Left kidney (tissue), 2 donors: ENCODE data around the gene CAMTA1. TPM values are rescaled to one million over a fixed set of nuclear protein-coding genes. Genes with fewer than 3 reads are reported as not detected.

Experiments
- DNase-seq: peaks from one replicate; pipeline ENCODE4 v3.0.0-alpha.2; 2013
- polyA plus RNA-seq: library from polyadenylated mRNA; unstranded; fragments of 120-200 nt; gene quantifications from one replicate; pipeline ENCODE4 v1.2.1, GENCODE V29; 2013; ENCODE audit not compliant: insufficient read length

Gene CAMTA1
- polyA plus RNA-seq, 1 donor = 88.8 TPM

GRCh38 chr1:7387053-7387927 is 602.0 kb downstream of the CAMTA1 start:
- DNase-seq = no peak

DNA sequence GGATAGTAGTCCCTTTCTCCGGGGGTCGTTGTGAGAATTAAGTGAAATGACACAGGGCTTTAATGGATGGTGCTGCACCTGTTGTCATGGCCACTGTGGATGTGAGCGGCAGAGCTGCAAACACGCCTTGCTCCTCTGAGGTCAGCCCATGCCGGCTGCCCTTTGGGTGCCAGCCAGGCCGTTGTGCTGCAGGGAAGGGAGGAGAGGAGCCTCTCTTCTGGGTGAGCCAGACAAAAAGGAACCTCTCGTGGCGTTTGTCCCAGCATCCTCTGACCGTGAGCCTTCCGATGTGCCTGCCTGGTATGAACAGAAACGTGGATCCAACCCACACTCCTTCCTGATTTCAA is 602.9 kb downstream of the CAMTA1 start:
- DNase-seq = no peak

GRCh38 chr1:7388488-7389185 is 603.4 kb downstream of the CAMTA1 start:
- no peak for DNase-seq

- no peak for DNase-seq
Measured at GRCh38 chr1:7389201-7389905, 604.1 kb downstream of the CAMTA1 start.

DNA sequence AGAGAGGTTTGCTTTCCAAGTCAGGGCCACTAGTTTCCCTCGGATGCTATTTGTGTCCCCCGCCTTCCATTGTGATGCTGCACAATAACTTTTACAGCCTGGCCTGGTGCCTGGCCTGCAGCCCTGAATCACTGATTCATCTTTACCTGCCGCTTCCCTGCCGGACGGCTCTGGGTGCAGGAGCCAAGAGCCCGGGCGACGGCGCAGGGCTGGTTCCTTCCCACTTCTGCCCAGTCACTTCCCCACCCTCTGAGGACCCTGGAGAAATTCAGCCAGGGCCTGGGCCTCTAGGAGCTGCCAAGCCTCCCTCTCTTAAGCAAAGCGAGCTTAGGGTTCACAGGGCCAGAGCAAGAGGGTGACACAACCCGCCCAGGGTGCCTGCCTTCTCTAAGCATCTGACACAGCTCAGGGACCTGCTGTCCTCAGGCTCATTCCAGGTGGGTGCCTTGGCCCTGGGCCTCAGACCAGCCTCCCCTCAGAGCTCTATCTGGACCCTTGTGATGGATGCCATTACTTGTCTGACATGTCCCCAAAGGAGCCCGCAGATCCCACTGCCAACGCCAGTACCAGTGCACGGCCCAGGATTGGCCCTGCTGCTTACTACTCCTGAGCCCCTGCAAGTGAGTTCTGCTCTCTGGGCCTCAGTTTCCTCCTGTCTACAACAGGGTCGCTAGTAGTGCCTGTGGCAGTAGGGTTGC is 604.8 kb downstream of the CAMTA1 start:
- no peak for DNase-seq

DNA sequence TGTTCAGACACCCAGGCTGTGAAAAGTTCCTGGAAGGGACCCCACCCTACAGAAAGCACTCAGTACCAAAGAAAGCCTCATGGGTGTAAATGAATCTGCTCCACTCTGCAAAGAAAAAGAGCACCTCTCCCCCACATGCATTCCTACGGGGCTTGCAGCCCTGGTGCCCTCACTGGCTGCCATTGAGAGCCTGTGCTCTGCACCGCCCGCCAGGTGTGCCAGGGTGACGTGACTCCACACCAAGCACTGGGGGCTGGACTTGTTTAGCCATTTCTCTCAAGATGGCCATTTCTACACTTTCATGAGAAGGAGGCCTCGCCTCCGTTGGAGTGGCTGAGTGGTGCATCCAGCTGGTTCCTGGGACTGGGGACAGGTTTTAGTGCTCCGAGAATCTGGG is 605.3 kb downstream of the CAMTA1 start:
- no peak for DNase-seq

GRCh38 chr1:7393136-7393535 is 607.9 kb downstream of the CAMTA1 start:
- DNase-seq = no peak

DNA sequence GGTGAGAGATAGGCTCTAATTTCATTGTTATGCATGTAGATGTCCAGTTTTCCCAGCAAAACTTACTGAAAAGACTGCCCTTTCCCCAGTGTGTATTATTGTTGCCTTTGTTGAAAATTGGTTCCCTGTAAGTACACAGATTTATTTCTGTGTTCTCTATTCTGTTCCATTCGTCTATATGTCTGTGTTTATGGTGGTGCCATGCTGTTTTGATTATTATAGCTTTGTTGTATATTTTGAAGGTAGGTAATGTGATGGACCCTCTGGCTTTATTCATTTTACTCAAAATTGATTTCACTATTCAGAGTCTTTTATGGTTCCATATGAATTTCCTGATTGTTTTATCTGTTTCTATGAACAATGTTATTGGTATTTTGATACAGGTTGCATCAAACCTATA is 610.0 kb downstream of the CAMTA1 start:
- no peak for DNase-seq

- DNase-seq = no peak
Measured at GRCh38 chr1:7398982-7399381, 613.7 kb downstream of the CAMTA1 start.

DNA sequence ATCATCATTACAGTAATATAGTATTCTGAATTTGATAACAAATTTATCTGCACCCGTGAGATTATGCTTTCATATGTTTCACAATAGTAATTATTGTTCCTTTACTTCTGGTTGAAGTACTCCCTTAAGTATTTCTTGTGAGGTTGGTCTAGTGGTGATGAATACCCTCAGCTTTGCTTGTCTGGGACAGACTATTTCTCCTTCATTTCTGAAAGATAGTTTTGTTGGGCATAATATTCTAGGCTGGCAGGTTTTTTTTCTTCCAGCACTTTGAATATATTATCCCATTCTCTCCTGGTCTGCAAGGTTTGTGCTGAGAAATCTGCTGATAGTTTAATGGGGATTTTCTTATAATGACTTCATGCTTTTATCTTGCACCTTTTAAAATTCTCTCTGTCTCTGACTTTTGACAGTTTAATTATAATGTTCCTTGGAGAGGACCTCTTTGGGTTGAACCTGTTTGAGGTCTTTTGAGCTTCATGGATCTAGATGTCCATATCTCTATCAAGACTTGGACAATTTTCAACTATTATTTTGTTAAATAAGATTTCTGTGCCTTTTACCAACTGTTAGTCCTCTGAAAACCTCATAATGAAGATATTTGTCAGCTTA is 614.4 kb downstream of the CAMTA1 start:
- DNase-seq = no peak

GRCh38 chr1:7400566-7400965 is 615.3 kb downstream of the CAMTA1 start:
- no peak for DNase-seq

GRCh38 chr1:7401814-7402547 is 616.7 kb downstream of the CAMTA1 start:
- no peak for DNase-seq

GRCh38 chr1:7402548-7402850 is 617.2 kb downstream of the CAMTA1 start:
- DNase-seq = no peak

GRCh38 chr1:7403265-7404045 is 618.2 kb downstream of the CAMTA1 start:
- no peak for DNase-seq

- no peak for DNase-seq
Measured at GRCh38 chr1:7404046-7404742, 618.9 kb downstream of the CAMTA1 start.

DNA sequence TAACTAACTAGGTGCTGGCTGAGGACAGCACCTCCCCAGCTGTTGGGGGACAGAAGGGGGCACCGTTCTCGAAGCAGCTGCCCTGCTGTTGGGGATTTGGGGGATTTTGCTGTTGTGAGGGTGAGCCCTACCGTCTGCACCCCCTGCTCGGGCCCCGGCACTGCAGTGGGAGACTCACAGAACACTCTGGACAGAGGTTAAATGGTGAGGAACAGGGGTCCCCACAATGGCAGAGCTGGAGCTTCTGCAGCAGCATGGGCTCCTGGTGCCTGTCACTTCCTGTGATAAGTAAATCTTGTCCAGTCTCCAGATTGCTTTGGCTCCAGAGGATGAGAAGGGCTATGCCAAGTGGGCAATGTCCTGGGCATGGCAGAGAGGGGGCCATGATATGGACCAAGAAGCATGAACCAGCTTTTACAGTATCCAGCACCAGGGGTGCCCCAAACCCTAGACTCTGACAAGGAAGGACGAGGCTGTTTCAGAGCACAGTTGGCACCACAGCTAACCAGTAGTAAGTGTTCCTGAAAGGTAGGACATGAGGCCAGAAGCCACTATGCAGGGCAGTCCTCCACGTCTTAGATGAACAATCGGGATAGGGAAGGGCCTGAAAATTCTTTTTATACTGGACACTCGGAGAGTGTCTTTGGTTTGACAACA is 620.7 kb downstream of the CAMTA1 start:
- no peak for DNase-seq

DNA sequence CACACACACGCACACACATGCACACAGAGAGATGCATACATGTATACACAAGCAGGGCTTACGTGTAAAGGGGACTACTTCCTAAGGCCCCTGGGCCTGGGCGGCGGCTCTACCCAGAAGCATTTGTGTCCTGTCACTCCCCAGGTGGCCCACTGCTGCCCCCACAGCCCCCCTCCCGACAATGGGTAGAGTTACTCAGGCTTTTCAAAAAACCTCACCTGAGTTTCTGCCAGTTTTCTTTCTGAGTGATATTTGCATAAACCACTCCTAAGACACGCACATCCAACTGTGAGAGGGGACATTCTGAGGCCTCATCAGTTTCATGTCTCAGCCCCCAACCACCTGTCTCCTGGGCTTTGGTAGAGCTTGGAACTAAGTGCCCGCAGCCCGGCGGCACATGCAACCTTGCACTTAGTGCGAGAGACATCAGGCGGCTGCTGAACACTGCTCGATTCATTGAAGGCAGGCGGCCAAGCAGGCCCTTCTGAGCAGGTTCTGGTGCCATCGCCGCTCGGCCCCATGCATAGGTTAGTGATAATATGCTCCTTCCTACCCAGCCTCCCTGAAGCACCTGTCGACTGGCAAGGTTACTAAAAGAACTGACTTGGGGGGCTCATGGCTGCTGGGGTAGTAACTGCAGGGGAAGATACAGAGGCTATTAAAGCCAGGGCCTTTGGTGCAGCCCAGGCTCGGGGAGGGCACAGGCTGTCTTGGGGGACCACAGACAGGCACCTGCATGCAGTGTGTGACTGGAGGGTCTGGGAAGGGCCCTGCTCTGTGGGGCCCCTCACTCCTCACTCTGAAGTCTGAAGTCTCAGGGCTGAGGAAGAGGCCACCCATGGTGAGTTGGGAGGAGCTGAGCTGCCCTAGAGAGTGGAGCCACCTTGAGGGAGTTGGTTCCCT is 621.6 kb downstream of the CAMTA1 start:
- no peak for DNase-seq

DNA sequence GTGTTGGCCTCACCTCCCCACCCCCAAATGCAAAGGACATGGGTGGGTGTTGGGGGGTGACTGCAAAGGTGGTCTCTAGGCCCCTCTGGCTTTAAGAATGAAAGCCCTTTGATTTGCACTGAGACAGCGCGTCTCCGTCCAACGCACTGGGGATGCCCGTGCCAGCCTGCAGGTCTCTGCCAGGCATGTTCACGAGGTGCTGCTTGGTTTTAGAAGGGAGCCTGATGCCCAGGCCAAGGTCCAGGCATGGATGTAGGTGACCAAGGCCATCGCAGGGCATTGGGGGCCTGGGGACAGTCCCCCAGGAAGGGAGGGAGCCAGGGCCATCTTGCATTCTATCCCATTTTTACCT is 622.3 kb downstream of the CAMTA1 start:
- no peak for DNase-seq
